HG02870 (cell line): ENCODE data around the gene ZGPAT.

Experiments used
- ATAC-seq: cut with Tn5 transposase; IDR thresholded peaks from one replicate; pipeline ENCODE4 v1.9.1; 2021; ENCODE audit warnings: mild to moderate bottlenecking, moderate library complexity; ENCODE audit not compliant: unreplicated experiment

Gene ZGPAT

DNA sequence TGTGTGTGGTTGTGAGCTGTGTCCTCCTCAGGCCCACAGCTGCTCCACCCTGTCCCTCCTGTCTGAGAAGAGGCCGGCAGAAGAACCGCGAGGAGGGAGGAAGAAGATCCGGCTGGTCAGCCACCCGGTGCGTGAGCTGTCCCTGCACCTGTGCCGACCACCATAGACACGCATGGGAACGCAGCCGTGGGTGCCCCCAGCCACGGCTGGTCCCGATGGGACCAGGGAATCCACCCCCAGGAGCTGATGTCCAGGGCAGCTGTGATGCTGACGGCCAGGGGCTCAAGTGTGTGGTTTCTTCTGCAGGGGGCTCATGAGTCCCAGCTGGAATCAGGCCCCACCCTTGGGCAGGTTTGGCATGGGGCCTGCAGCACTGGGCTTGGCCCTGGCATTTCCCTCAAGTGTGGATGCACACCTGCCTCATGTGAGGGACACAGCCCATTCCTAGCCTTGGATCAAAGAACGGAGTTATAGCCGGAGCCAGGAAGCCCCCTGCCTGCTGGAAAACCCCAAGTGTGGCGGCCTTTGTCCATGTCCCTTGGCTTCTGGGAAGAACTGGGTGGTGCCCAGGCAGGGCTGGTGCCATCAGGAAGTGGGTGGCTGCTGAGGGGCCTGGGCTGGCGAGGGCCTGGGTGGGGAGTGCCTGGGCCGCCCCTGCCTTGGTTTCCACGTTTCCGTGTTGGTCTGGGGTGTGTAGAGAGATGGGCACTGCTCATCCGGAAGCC is 16.0 kb upstream of the ZGPAT start:
- no peak for ATAC-seq

DNA sequence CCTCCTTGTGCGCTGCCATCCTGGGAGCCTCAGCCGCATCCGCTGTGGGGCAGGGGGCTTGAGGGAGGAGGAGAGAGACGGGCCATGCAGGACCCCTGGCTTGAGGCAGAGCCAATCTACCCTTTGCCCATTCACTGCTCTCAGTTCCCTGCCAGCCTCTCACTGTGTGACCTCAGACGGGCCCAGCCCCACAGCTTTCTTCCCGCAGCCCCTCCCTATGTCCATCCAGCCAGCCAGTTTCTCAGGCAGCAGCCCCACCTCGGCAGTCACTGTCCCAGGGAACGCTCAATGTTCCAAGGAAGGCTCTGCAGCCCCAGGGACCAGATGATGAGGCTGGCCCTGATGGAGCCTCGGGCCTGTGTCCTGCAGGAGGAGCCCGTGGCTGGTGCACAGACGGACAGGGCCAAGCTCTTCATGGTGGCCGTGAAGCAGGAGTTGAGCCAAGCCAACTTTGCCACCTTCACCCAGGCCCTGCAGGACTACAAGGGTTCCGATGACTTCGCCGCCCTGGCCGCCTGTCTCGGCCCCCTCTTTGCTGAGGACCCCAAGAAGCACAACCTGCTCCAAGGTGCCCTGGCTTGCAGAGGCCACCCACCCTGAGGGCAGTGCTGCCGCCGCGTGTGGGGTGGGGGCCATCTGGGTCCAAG is 15.3 kb upstream of the ZGPAT start:
- no peak for ATAC-seq

DNA sequence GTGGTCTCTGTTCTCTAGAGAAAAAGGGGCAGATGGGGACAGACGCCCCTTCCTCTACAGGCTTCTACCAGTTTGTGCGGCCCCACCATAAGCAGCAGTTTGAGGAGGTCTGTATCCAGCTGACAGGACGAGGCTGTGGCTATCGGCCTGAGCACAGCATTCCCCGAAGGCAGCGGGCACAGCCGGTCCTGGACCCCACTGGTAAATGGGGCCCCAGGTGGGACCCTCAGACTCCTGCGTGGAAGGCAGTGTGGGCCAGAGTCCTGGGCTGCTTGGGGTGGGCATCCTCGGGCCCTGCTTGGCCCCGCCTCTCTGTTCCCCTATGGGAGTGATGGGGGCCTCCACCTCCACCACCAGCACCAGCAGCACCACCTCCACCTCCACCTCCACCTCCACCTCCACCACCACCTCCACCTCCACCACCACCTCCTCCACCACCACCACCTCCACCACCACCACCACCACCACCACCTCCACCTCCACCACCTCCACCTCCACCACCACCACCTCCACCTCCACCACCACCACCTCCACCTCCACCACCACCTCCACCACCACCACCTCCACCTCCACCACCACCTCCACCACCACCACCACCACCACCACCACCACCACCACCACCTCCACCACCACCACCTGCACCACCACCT is 14.6 kb upstream of the ZGPAT start:
- no peak for ATAC-seq

DNA sequence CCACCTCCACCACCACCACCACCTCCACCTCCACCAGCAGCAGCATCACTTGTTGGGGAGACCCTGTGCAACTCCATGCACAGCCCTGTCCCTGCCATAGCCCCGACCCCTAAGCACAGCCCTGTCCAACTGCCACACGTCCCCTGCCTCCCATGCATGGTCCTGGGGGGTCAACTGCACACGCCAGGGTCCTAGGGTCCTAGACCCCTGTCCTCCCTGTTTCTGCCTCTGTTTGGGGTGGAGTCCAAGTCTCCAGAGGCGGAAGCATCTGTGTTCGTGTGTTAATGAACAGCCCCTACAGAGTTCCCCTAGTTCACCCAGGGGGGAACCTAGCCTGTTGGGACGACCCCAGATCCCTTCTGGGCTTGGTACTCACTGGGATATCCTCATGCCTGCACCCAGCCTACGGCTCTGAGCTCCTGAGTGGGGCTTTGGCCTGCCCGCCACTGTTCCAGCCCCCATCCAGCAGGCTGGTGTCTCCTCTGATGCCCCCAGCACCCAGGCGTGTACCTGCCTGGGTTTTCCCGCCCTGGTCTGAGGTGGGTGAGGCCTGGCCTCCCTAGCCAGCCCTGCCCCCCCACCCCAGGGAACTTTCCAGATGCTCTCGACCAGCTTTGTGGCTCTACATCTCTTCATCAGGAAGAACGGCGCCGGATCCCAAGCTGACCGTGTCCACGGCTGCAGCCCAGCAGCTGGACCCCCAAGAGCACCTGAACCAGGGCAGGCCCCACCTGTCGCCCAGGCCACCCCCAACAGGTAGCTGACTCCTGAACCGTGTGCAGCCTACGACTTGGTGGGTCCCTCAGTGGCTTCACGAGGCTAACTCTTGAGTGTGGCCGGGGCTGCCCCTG is 13.9 kb upstream of the ZGPAT start:
- no peak for ATAC-seq

DNA sequence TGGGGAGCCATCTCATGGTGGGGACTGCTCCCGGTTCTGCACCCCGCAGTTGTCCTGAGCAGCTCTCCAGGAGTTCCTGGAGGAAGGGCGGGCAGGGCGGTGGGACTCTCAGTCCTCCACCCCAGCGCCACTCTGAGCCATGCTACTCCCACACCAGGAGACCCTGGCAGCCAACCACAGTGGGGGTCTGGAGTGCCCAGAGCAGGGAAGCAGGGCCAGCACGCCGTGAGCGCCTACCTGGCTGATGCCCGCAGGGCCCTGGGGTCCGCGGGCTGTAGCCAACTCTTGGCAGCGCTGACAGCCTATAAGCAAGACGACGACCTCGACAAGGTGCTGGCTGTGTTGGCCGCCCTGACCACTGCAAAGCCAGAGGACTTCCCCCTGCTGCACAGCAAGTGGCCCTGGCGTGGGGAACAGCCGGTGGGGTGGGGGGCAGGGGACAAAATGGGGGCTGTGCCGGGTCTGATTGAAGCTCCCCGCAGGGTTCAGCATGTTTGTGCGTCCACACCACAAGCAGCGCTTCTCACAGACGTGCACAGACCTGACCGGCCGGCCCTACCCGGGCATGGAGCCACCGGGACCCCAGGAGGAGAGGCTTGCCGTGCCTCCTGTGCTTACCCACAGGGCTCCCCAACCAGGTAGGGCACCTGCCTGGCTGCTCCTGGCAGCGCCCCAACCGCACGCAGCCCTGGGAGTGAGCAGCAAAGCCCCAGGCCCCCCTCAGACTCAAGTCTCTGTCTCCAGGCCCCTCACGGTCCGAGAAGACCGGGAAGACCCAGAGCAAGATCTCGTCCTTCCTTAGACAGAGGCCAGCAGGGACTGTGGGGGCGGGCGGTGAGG is 13.0 kb upstream of the ZGPAT start:
- no peak for ATAC-seq

DNA sequence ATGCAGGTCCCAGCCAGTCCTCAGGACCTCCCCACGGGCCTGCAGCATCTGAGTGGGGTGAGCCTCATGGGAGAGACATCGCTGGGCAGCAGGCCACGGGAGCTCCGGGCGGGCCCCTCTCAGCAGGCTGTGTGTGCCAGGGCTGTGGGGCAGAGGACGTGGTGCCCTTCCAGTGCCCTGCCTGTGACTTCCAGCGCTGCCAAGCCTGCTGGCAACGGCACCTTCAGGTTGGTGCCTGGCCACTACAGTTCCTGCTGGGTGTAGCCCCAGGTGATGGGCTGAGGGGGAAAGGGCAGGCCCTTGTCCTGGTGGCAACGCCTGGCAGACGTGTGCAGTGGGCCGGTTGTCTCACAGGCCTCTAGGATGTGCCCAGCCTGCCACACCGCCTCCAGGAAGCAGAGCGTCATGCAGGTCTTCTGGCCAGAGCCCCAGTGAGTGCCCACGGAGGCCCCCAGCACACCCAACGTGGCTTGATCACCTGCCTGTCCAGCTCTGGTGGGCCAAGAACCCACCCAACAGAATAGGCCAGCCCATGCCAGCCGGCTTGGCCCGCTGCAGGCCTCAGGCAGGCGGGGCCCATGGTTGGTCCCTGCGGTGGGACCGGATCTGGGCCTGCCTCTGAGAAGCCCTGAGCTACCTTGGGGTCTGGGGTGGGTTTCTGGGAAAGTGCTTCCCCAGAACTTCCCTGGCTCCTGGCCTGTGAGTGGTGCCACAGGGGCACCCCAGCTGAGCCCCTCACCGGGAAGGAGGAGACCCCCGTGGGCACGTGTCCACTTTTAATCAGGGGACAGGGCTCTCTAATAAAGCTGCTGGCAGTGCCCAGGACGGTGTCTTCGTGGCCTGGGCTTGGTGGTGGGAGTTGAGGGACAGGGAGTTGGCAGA is 12.2 kb upstream of the ZGPAT start:
- ATAC-seq: no peak

DNA sequence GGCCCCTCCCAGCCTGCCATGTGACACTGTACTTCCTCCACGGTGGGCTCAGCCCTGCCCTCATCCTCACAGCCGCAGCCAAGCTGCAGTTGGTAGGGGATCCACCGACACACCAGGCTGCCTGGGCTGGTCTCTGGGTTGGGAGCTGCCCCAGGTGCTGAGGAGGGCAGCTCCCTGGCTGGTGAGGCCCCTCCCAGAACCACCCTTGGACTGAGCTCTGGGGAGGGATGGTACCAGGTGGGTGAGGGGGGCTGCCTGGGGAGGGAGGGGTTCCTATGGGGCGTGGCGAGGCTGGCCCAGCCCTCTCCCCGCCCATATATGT is 11.6 kb upstream of the ZGPAT start:
- ATAC-seq: no peak

DNA sequence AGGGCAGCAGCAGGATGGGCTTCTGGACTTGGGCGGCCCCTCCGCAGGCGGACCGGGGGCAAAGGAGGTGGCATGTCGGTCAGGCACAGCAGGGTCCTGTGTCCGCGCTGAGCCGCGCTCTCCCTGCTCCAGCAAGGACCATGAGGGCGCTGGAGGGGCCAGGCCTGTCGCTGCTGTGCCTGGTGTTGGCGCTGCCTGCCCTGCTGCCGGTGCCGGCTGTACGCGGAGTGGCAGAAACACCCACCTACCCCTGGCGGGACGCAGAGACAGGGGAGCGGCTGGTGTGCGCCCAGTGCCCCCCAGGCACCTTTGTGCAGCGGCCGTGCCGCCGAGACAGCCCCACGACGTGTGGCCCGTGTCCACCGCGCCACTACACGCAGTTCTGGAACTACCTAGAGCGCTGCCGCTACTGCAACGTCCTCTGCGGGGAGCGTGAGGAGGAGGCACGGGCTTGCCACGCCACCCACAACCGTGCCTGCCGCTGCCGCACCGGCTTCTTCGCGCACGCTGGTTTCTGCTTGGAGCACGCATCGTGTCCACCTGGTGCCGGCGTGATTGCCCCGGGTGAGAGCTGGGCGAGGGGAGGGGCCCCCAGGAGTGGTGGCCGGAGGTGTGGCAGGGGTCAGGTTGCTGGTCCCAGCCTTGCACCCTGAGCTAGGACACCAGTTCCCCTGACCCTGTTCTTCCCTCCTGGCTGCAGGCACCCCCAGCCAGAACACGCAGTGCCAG is 11.0 kb upstream of the ZGPAT start, which contains the start of gene TNFRSF6B:
TSS of gene TNFRSF6B (plus strand) at position 25 of the 729 bp plus-strand sequence. CDS start at position 141, 116 bp downstream.
- no peak for ATAC-seq

DNA sequence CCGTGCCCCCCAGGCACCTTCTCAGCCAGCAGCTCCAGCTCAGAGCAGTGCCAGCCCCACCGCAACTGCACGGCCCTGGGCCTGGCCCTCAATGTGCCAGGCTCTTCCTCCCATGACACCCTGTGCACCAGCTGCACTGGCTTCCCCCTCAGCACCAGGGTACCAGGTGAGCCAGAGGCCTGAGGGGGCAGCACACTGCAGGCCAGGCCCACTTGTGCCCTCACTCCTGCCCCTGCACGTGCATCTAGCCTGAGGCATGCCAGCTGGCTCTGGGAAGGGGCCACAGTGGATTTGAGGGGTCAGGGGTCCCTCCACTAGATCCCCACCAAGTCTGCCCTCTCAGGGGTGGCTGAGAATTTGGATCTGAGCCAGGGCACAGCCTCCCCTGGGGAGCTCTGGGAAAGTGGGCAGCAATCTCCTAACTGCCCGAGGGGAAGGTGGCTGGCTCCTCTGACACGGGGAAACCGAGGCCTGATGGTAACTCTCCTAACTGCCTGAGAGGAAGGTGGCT is 10.4 kb upstream of the ZGPAT start:
- no peak for ATAC-seq

DNA sequence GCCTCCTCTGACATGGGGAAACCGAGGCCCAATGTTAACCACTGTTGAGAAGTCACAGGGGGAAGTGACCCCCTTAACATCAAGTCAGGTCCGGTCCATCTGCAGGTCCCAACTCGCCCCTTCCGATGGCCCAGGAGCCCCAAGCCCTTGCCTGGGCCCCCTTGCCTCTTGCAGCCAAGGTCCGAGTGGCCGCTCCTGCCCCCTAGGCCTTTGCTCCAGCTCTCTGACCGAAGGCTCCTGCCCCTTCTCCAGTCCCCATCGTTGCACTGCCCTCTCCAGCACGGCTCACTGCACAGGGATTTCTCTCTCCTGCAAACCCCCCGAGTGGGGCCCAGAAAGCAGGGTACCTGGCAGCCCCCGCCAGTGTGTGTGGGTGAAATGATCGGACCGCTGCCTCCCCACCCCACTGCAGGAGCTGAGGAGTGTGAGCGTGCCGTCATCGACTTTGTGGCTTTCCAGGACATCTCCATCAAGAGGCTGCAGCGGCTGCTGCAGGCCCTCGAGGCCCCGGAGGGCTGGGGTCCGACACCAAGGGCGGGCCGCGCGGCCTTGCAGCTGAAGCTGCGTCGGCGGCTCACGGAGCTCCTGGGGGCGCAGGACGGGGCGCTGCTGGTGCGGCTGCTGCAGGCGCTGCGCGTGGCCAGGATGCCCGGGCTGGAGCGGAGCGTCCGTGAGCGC is 9.8 kb upstream of the ZGPAT start:
- ATAC-seq: no peak

DNA sequence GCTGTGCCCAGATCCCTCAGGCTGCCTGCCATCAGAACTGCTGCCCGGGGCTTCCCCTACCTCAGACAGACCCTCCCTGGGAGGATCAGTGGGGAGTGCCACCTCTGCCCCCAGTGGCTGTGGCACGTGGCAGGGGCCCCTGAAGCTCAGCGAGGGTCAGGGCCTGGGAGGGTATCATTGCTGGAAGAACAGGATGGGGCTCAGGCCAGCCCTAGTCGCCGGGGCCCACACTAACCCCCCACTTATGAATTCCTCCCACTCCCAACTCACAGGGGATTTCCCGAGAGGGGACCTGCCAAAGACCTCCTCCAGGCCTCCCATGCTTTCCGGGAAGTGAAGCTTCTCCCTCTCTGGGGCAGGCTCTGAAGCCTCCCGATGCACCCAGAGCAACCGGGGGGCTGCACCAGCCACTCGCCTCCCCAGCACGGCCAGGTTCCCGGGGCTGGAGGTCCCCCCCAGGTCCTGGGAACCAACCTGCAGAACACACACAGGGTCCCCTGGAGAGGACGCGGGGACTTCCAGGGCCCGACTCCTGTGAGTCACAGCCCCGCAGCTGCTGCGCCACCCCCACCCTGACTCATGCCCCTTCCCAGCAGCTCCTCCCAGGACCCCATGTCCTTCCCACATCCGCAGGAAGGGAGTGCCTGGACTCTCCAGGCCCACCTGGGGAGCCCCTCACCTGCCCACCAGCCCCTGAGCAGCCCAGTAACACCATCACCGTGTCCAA is 8.9 kb upstream of the ZGPAT start:
- no peak for ATAC-seq

DNA sequence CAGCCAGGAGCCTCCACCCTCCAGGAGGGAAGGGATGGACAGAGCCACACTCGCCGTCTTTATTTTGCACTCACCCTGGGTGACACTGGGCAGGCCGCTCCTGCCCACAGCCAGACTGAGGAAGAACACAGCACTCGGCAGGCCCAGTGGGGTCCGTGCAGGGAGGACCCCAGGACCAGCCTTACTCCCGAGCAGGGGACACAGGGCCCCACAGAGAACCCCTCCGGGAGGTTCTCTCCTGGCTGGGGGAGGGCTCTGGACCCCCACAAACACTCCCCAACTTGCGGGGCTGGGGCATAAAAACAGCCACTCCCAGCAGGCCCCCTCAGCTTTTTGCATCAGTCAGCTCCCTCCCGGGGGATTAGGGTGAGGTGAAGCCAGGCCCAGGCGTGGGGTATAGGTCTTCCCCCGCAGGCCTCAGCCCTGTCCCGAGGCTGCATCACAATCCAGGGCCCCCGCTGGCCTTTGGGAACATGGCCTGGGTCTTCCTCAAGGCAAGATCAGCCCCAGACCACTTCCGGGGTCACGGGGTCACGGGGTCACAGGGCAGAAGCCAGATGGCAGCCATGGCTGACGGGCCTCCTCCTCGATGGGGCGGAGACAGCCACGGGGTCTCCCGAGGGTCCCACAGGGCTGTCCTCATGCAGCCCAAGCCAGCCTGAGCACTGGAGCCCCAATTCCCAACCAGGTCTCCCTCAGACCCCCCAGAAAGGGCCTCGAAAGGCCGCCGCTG is 8.2 kb upstream of the ZGPAT start:
- ATAC-seq: no peak

DNA sequence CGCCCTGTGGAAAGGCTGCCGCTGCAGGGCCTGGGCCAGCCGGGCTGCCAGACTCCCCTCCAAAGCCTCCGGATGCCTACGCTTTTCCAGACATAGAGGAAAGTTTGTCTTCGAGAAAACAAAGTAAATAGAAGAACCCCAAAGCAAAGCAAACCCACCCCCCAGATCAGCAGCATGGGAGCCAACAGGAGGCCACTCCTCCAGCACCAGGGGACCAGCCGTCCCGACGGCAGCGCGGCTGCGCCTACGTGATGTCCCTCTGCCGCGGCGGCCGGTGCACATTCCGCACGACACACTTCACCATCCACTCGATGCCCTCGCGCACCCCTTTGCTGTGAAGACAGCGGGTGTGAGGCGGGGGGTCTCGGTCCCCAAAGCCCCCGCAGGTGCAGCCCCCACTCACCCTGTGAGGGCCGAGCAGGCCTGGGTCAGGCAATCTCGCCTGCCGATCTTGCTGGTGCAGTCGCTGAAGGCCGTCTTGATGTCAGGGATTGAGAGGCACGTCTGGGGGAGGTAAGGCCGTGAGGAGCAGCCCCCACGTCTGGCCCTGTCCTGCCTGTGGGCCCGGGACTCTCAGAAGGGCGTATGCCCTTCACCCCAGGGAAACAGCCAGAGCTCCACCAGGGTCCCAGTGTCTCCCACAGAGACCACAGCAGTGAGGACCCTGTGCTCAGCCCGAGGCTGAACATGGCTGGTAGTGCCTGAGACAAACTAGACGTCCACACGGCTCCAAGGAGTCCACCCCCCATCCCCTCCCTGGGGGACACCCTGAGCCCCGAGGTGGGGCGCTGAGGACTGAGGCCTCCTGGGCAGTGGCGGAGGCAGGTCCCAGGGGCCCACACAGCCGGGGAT is 7.4 kb upstream of the ZGPAT start:
- no peak for ATAC-seq

DNA sequence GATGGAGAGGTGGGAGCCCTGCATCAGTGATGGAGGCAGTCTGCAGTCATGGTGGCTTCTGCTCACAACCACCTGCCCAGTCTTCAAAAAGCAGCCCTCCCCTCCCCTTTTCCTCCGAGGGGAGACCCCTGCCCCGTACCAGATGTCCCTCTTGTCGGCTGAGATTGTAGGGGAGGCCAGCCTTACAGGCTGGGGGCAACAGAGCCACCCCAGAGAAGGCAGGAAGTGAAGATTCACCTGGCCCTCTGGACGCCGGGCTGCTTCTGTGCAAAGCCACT is 6.8 kb upstream of the ZGPAT start:
- ATAC-seq: no peak

DNA sequence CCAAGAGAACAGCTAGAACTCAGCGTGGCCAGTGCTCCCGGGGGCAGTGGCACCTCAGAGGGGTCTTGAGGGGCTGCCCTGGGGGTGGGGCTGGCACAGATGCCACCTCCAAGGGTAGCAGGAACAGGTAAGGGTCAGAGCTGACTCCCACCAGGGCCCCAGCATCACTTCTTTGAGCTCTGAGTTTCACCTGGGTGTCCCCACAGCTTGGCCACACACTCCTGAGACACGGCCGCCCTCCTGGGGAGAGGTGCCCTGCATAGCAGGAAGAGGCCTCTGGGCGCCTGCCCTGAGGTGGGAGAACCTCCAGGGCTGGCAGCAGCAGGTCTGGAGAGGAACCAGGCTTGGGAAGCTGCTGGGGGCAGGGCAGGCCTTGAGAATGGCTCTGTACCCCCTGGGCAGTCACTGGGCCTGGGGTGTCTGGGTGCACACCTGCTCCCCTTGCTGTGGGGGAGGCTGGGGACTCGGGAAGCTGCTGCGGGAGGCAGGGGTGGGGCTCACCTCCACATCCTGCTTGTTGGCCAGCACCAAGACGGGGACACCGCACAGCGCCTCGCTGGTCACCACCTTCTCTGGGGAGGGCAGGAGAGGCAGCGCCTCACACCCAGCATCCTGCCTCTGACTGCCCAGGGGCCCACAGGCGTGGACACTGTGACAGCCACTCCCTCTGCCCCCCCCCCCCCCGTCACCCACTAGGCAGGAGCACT is 6.4 kb upstream of the ZGPAT start:
- no peak for ATAC-seq
